ENCODE data around the gene AIP. TPM values are rescaled to one million over a fixed set of nuclear protein-coding genes. Genes with fewer than 3 reads are reported as not detected.

The AIP gene
- total and polyA plus RNA-seq, 9 of the 15 experiments (the other 6 are each of a cell fraction or from before 2014, with no cell fraction given): 5.2 to 92.5 (median 52.7) TPM

- TF ChIP-seq, protein P1, sequence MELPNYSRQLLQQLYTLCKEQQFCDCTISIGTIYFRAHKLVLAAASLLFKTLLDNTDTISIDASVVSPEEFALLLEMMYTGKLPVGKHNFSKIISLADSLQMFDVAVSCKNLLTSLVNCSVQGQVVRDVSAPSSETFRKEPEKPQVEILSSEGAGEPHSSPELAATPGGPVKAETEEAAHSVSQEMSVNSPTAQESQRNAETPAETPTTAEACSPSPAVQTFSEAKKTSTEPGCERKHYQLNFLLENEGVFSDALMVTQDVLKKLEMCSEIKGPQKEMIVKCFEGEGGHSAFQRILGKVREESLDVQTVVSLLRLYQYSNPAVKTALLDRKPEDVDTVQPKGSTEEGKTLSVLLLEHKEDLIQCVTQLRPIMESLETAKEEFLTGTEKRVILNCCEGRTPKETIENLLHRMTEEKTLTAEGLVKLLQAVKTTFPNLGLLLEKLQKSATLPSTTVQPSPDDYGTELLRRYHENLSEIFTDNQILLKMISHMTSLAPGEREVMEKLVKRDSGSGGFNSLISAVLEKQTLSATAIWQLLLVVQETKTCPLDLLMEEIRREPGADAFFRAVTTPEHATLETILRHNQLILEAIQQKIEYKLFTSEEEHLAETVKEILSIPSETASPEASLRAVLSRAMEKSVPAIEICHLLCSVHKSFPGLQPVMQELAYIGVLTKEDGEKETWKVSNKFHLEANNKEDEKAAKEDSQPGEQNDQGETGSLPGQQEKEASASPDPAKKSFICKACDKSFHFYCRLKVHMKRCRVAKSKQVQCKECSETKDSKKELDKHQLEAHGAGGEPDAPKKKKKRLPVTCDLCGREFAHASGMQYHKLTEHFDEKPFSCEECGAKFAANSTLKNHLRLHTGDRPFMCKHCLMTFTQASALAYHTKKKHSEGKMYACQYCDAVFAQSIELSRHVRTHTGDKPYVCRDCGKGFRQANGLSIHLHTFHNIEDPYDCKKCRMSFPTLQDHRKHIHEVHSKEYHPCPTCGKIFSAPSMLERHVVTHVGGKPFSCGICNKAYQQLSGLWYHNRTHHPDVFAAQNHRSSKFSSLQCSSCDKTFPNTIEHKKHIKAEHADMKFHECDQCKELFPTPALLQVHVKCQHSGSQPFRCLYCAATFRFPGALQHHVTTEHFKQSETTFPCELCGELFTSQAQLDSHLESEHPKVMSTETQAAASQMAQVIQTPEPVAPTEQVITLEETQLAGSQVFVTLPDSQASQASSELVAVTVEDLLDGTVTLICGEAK (IDR thresholded peaks at IDR 0.05): no peak
- TF ChIP-seq, protein P1 (CRISPR knock-in tag; IDR thresholded peaks at IDR 0.05): no peak
- TF ChIP-seq, protein P2, sequence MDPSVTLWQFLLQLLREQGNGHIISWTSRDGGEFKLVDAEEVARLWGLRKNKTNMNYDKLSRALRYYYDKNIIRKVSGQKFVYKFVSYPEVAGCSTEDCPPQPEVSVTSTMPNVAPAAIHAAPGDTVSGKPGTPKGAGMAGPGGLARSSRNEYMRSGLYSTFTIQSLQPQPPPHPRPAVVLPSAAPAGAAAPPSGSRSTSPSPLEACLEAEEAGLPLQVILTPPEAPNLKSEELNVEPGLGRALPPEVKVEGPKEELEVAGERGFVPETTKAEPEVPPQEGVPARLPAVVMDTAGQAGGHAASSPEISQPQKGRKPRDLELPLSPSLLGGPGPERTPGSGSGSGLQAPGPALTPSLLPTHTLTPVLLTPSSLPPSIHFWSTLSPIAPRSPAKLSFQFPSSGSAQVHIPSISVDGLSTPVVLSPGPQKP (CRISPR knock-in tag; IDR thresholded peaks at IDR 0.05): no peak
- no peak for TF ChIP-seq ZNF217 (CRISPR knock-in tag; IDR thresholded peaks at IDR 0.05)
- TF ChIP-seq CBFA2T3 (IDR thresholded peaks at IDR 0.05): no peak
- TF ChIP-seq ZNF407 (IDR thresholded peaks at IDR 0.05; ENCODE audit: low read depth): no peak
- no peak for TF ChIP-seq NR4A1 (CRISPR knock-in tag; IDR thresholded peaks at IDR 0.05)
- no peak for TF ChIP-seq NR4A1 (tag; IDR thresholded peaks at IDR 0.05)
- TF ChIP-seq TCF7L2 (IDR thresholded peaks at IDR 0.05; ENCODE audit: low read depth, low read length): no peak
Observed at GRCh38 chr11:67464411-67465188, 18.2 kb upstream of the AIP start (continued).

All from K562 (cell line).